Stimulated activated naive CD8-positive, alpha-beta T cell treated with anti-CD3 and anti-CD28 coated beads, Interleukin-15, Interleukin-2, amounts not matched to agents 100 U/mL and 50 U/mL, for 24 hours (primary cell): Measurements from ENCODE around the gene SYTL3.
"Not testable (repeated sequence)": the region's sequence is repeated elsewhere in the genome, so short reads cannot be mapped to it uniquely, and the experiment has no call there.

ENCODE experiments used
- ATAC-seq: fragments of 150-1000 bp; cut with Tn5 transposase; one replicate; pipeline ENCODE4 v1.10.0; 2021
- DNase-seq: peaks from one replicate; pipeline ENCODE4 v3.0.0; 2021

Gene SYTL3

GRCh38 chr6:158638324-158638854 lies 11.5 kb upstream of the SYTL3 start:
- no peak for ATAC-seq
- no peak for DNase-seq

- DNase-seq (no peak), ATAC-seq (no peak)
Observed at GRCh38 chr6:158639056-158639455, 10.8 kb upstream of the SYTL3 start.

GRCh38 chr6:158640519-158640918 lies 9.3 kb upstream of the SYTL3 start:
- DNase-seq (no peak), ATAC-seq (no peak)

GRCh38 chr6:158642097-158642601 lies 7.7 kb upstream of the SYTL3 start:
- DNase-seq (no peak), ATAC-seq (no peak)

- ATAC-seq = no peak
- DNase-seq = no peak
Observed at GRCh38 chr6:158643836-158644230, 6.0 kb upstream of the SYTL3 start.

GRCh38 chr6:158644231-158645063 lies 5.4 kb upstream of the SYTL3 start, which contains the start of gene DYNLT1:
Gene DYNLT1 (minus strand): TSS chr6:158644743. CDS start chr6:158644708, 35 bp downstream.
- ATAC-seq (peak; percentile 48), DNase-seq (peak; percentile 97)

GRCh38 chr6:158645064-158646022 lies 4.5 kb upstream of the SYTL3 start:
- DNase-seq (peak; percentile 21), ATAC-seq (peak; percentile 5)

GRCh38 chr6:158646023-158646910 lies 3.6 kb upstream of the SYTL3 start:
- no peak for DNase-seq

GRCh38 chr6:158647501-158647900 lies 2.4 kb upstream of the SYTL3 start:
- DNase-seq = no peak
- ATAC-seq = no peak

More at GRCh38 chr6:158646023-158646910, 3.6 kb upstream of the SYTL3 start:
- ATAC-seq = no peak

GRCh38 chr6:158648682-158649131 lies 1.1 kb upstream of the SYTL3 start:
- DNase-seq = peak; percentile 32
- ATAC-seq = peak; percentile 15

- not testable (repeated sequence) for ATAC-seq, DNase-seq
Observed at GRCh38 chr6:158651981-158652737, 2.3 kb downstream of the SYTL3 start.

GRCh38 chr6:158653577-158654354 lies 3.9 kb downstream of the SYTL3 start:
- peak; percentile 85 for DNase-seq
- ATAC-seq = peak; percentile 59

GRCh38 chr6:158654498-158654897 lies 4.6 kb downstream of the SYTL3 start:
- ATAC-seq (no peak), DNase-seq (no peak)

- ATAC-seq (no peak), DNase-seq (no peak)
Observed at GRCh38 chr6:158654960-158655489, 5.2 kb downstream of the SYTL3 start.

GRCh38 chr6:158655569-158656450 lies 6.0 kb downstream of the SYTL3 start:
- ATAC-seq (no peak), DNase-seq (no peak)

- not testable (repeated sequence) for DNase-seq, ATAC-seq
Observed at GRCh38 chr6:158656986-158657385, 7.1 kb downstream of the SYTL3 start.

- ATAC-seq (peak; percentile 44), DNase-seq (peak; percentile 32)
Observed at GRCh38 chr6:158660333-158660754, 10.5 kb downstream of the SYTL3 start.

- ATAC-seq (no peak), DNase-seq (no peak)
Observed at GRCh38 chr6:158661156-158661685, 11.4 kb downstream of the SYTL3 start.
